IPS DF 6.9 (cell line): ENCODE measurements around the gene SLC9A8.

Source experiments
- DNase-seq: peaks from one replicate; pipeline ENCODE4 v3.0.0-alpha.2; 2013; ENCODE audit warnings: low read depth, low spot score
- H3K27ac ChIP-seq: one replicate; pipeline ENCODE4 v1.5.1; 2013; ENCODE audit warnings: low read length, control low read depth
- H3K27me3 ChIP-seq: 2 replicates; pipeline ENCODE4 v1.6.1; 2013; ENCODE audit warnings: mild to moderate bottlenecking, low read length; ENCODE audit not compliant: control insufficient read depth, insufficient read depth
- H3K36me3 ChIP-seq: 2 replicates; pipeline ENCODE4 v1.6.1; 2013; ENCODE audit warnings: low read length; ENCODE audit not compliant: control insufficient read depth, insufficient read depth
- H3K4me1 ChIP-seq: 2 replicates; pipeline ENCODE4 v1.6.1; 2013; ENCODE audit warnings: low read length; ENCODE audit not compliant: control insufficient read depth, insufficient read depth
- H3K4me3 ChIP-seq: 2 replicates; pipeline ENCODE4 v1.5.1; 2013; ENCODE audit warnings: mild to moderate bottlenecking, low read length
- H3K9me3 ChIP-seq: 2 replicates; pipeline ENCODE4 v1.6.1; 2013; ENCODE audit warnings: low read length, inconsistent platforms; ENCODE audit not compliant: control insufficient read depth, insufficient read depth
- WGBS: extraction: QIAGEN DNeasy Blood & Tissue Kit; methylation state at CpG from one replicate; pipeline ENCODE4 v1.1.7; 2013; ENCODE audit warnings: mixed read lengths, missing lambda C conversion rate; ENCODE audit not compliant: insufficient read length, insufficient coverage; 5-methylcytosine and 5-hydroxymethylcytosine counted together

Gene SLC9A8

DNA sequence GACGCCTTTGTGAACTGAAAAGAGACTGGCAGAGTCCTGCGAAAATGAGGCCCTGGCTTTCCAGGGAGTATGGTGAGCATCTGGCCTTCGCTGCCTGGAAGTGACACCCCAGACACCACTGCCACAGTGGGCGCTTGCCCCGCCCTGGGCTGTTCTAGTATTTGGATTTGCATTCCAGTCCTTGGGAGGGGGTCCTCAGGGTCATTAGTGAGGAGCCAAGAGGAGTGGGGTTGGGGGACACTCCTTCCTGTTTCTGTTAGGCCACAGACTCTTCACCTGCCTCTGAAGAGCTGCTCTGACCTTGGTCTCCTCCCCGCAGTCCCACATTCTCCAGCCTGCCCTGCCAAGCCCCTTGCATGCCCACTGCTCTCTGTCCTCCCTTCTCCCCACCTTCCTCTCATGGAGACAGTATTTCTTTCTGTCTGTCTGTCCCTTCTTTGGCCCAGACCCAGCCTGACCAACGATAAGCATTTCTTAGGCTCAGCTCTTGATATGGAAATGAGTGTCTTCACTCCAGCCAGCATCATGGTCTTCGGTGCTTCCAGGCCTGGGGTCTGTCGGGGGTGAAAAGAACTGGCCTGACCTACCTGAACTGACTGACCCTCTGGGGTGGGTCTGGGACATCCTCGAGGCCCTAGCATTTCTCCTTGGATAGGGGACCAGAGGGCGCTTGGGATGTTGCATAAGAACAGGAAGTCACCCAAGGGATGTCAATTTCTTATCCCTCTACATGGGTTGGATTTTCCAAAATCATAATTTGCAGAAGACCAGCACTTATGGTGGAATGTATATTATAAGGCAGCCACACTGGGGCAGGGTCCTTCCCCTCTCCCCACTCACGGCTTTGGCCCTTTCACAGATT, 19.4 kb downstream of the SLC9A8 start:
- Histone ChIP-seq H3K27ac (no peak overlapping the region), H3K27me3 (no peaks in the 10 kb centered on the region), H3K4me1 (peaks cover 2% of the 10 kb centered on the region; the same call in 1 of the 2 replicates), H3K4me3 (no peak overlapping the region), H3K9me3 (no peaks in the 10 kb centered on the region), H3K36me3 (no peaks in the 10 kb centered on the region)
- DNase-seq = no peak
- no CpG with 5 or more reads among the region's 12 CpGs for WGBS

DNA sequence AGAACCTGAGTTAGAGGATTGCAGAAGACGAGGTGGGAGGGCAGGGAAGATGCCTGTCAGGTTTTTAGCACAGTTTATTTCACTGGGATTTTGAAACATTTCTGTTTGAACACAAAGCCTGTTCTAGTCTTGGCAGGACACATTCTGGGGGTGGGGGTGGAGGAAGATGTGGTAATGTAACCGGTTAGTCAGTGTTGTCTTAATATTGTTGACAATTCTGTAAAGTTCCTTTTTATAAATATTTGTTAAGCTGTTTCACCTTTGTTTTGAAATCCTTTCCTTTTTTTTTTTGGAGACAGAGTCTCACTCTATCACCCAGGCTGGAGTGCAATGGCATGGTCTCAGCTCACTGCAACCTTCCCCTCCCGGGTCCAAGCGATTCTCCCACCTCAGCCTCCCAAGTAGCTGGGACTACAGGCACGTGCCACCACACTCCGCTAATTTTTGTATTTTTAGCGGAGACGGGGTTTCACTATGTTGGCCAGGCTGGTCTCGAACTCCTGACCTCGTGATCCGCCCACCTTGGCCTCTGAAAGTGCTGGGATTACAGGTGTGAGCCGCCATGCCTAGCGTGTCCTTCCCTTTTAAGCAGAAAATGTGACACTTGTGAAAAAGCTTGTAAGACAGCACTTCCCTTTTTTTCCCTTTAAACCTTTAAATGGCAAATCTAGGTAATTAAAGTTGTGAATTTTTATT, 20.2 kb downstream of the SLC9A8 start:
- H3K36me3 ChIP-seq = no peaks in the 10 kb centered on the region
- H3K27me3 ChIP-seq = no peaks in the 10 kb centered on the region
- no peak overlapping the region for H3K4me3 ChIP-seq
- WGBS = no CpG with 5 or more reads among the region's 13 CpGs
- H3K9me3 ChIP-seq = no peaks in the 10 kb centered on the region
- DNase-seq = no peak
- H3K4me1 ChIP-seq = peaks cover 2% of the 10 kb centered on the region; the same call in 1 of the 2 replicates
- no peak overlapping the region for H3K27ac ChIP-seq

DNA sequence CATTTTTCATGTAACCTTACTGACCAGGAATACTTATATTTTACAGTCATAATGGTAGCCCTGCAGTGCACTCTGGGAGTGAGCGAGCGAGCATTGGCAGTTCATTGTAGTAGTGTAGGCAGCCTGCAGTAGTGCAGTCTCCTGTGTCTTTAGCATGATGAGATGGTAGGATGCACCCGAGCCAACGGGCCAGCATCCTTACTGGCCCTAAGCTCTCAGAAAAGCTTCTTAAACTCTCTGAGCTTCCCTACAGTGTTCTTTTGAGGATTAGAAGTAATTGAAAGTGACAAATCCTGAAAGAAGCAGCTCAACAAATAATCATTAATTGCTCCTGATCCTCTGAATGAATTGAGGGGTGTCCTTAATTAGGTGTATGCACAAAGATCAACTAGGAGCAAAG, 20.9 kb downstream of the SLC9A8 start:
- Histone ChIP-seq H3K4me3 (no peak overlapping the region), H3K9me3 (no peaks in the 10 kb centered on the region), H3K27ac (no peak overlapping the region), H3K36me3 (no peaks in the 10 kb centered on the region), H3K4me1 (peaks cover 2% of the 10 kb centered on the region; the same call in 1 of the 2 replicates), H3K27me3 (no peaks in the 10 kb centered on the region)
- no peak for DNase-seq
- WGBS = no CpG with 5 or more reads among the region's 4 CpGs

DNA sequence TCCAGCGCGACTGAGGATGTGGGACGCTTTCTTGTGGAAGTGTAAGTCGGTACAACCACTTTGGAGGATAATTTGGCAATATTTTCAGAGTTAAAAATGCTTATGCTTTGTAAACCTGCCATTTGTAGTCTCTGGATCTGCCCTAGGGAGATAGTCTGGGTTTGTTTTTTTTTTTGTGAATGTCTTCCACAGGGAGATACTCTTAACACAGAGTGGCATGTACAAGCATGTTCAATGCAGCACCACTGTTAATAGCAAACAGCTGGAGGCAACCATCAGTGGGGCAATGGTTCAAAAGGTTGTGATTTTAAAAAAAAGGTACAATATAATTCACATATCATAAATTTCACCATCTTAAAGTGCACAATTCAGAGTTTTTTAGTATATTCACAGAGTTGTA, 22.4 kb downstream of the SLC9A8 start:
- no CpG with 5 or more reads among the region's 4 CpGs for WGBS
- DNase-seq = no peak
- Histone ChIP-seq H3K4me1 (peaks cover 2% of the 10 kb centered on the region; the same call in 1 of the 2 replicates), H3K9me3 (no peaks in the 10 kb centered on the region), H3K36me3 (no peaks in the 10 kb centered on the region), H3K27me3 (no peaks in the 10 kb centered on the region), H3K4me3 (no peak overlapping the region), H3K27ac (no peak overlapping the region)

DNA sequence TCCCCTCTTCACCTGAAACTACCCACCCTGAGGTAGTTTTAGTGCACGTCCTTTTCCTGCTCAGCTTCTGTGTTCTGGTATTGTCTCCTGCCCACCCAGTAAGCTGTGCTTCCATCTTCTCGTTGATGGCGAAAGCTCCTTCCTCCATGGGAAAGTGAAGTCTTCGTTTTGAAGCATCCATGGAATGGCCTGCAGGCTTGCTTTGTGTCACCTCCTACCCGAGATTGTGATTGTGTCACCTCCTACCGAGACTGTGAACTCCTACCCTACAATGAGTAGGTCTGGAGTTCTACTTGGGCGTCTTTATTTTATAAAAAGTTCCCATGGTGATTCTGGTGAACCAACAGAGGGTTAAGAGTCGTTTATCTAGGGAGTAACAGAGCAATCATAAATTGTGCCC, 25.9 kb downstream of the SLC9A8 start:
- no CpG with 5 or more reads among the region's 8 CpGs for WGBS
- Histone ChIP-seq H3K4me3 (no peak overlapping the region), H3K27me3 (no peaks in the 10 kb centered on the region), H3K36me3 (no peaks in the 10 kb centered on the region), H3K4me1 (no peaks in the 10 kb centered on the region), H3K27ac (no peak overlapping the region), H3K9me3 (no peaks in the 10 kb centered on the region)
- DNase-seq = no peak

DNA sequence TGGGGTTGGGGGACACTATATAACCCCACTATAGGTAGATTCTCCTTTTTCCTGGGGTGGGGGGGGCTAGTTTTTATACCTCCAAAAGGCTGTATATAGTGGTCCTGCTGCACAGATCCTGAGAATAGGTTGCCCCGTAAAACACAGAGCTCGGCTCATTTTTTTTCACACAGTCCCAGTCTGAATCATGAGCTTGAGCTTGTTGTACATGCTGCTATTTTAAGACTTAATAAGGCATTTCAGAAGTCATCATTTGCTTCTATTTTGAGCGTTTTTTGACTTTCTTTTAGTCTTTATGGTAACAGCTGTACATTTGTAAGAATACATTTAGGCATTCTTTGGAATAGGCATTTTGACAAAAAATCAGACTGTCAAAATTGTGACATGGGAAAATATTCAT, 30.5 kb downstream of the SLC9A8 start:
- H3K27ac ChIP-seq = no peak overlapping the region
- no peak overlapping the region for H3K4me3 ChIP-seq
- no CpG with 5 or more reads among the region's 3 CpGs for WGBS
- no peaks in the 10 kb centered on the region for H3K9me3 ChIP-seq
- H3K27me3 ChIP-seq = no peaks in the 10 kb centered on the region
- H3K4me1 ChIP-seq = no peaks in the 10 kb centered on the region
- no peaks in the 10 kb centered on the region for H3K36me3 ChIP-seq
- no peak for DNase-seq

DNA sequence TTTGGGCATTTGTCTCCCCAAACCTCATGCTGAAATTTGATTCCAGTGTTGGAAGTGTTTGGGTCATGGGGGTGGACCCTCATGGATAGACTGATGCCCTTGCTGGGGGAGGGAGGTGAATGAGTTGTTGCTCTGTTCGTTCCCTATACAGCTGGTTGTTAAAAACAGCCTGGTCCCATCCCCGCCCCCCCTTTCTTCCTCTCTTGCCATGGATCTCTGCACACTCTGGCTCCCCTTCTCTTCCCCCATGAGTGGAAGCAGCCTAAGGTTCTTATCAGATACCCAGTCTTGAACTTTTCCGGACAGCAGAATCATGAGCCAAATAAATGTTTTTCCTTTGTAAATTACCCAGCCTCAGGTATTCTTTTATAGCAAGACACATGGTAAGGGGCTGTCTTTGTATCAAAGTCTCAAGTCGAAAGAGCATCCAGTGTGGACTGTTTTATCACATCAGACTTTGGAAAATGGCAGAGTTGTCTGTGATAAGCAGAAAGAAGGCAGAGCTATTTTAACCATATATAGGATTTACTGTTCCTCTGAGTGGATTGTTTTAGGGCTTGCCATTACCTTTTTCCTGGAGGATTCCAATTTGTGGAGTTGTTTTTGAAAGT, 31.2 kb downstream of the SLC9A8 start:
- no peaks in the 10 kb centered on the region for H3K9me3 ChIP-seq
- H3K27ac ChIP-seq = no peak overlapping the region
- no CpG with 5 or more reads among the region's 4 CpGs for WGBS
- no peak for DNase-seq
- H3K4me3 ChIP-seq = no peak overlapping the region
- no peaks in the 10 kb centered on the region for H3K36me3 ChIP-seq
- no peaks in the 10 kb centered on the region for H3K4me1 ChIP-seq
- no peaks in the 10 kb centered on the region for H3K27me3 ChIP-seq

DNA sequence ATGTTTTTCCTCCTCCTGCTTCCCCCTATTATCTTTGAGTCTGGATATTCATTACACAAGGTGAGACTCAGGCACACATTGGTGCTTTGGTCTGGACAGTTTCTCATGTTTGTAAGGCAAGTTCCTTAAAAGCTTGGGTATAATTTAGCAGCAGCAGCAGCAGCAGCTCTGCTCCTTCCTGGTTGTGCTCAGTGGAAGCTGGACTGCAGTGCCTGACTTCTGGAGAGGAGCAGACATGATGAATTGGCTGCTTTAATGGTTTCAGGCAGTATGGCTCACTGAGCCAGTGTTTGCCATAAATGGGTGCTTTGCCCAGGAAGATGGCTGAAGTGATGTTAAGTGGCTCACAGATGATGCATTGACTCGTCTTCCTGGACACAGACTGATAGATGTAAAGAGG, 32.4 kb downstream of the SLC9A8 start:
- no CpG with 5 or more reads among the region's 1 CpG for WGBS
- Histone ChIP-seq H3K4me3 (no peak overlapping the region), H3K27ac (no peak overlapping the region), H3K36me3 (no peaks in the 10 kb centered on the region), H3K9me3 (no peaks in the 10 kb centered on the region), H3K27me3 (no peaks in the 10 kb centered on the region), H3K4me1 (no peaks in the 10 kb centered on the region)
- no peak for DNase-seq

DNA sequence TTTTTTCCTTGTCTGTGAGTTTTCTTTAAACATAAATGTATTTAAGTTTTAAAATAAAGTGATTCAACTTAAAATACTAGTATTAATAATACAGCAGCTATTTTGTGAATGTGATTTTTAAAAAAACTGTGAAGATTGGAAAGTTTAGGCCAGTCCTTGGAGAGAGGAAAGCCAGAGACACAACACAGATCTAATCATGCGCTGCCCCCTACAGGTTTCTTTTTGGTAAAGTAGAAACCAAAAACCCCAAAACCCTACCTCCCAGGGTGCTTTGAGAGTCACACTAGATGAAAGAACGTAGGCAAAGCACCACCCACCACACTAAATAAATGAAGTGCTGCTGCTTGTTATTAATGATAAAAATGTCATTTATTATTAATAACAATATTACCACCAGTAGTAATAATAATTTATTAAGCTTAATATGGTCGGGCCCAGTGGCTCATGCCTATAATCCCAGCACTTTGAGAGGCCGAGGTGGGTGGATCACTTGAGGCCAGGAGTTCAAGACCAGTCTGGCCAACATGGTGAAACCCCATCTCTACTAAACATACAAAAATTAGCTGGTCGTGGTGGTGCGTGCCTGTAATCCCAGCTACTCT, 33.7 kb downstream of the SLC9A8 start:
- Histone ChIP-seq H3K4me3 (no peak overlapping the region), H3K27ac (no peak overlapping the region), H3K4me1 (no peaks in the 10 kb centered on the region), H3K27me3 (no peaks in the 10 kb centered on the region), H3K36me3 (no peaks in the 10 kb centered on the region), H3K9me3 (no peaks in the 10 kb centered on the region)
- WGBS = no CpG with 5 or more reads among the region's 6 CpGs
- peak; percentile 37 for DNase-seq

DNA sequence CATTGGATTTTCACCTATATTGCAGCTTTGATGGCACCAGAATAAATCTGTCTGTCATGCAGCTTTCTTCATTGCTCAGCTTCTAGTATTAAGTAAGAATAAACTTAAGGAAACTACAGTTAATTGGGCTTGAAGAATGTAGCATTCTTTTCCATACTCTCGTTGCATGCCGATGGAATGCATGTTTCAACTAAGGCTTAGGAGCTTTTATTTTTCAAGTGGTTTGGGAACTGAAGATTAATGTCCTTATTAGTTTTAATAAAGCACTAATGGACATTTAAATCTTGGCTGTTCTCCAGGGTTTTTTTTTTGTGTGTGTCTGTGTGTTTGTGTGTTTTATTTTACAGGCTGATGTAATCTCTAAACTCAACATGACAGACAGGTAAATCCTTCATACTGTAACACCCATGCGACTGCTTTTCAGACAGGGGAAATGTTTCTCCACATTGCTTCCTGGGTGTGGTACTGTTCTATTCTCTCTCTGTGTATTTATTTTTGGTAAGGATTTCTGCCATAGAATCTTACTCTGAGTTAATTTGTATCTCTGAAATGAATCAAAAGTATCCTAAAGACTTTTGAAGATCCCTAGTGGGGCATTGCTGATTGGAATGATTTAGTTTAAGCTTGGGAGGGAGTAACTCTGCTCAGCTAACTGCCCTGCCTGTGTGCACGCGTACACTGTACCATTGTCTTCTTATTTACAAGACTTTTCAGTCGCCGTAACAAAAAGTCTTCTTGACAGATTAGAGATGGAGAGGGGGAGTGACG, 38.0 kb downstream of the SLC9A8 start:
- no peak for DNase-seq
- no peaks in the 10 kb centered on the region for H3K27me3 ChIP-seq
- no peaks in the 10 kb centered on the region for H3K9me3 ChIP-seq
- 0 out of 2 replicates have a peak, but pooled peaks cover 2% of the 10 kb centered on the region for H3K36me3 ChIP-seq
- no peaks in the 10 kb centered on the region for H3K4me1 ChIP-seq
- no CpG with 5 or more reads among the region's 8 CpGs for WGBS
- no peak overlapping the region for H3K4me3 ChIP-seq
- H3K27ac ChIP-seq = no peak overlapping the region
